K562 (cell line): ENCODE data around the gene PLAAT1. TPM values are rescaled to one million over a fixed set of nuclear protein-coding genes. Genes with fewer than 3 reads are reported as not detected.

Experiments used
- CCNT2 ChIP-seq: IDR thresholded peaks from 2 replicates; pipeline ENCODE4 v1.6.1; 2011; ENCODE audit warnings: borderline replicate concordance, low read depth, mild to moderate bottlenecking, moderate library complexity, mixed read lengths, low read length; ENCODE audit not compliant: insufficient read length; ENCODE audit errors: extremely low read depth
- ETV6 ChIP-seq, 3 experiments: fragments of 150-350 bp in 1 of 3; sonication (generic) in 1 of 3; formaldehyde crosslinking in 1 of 3; IDR thresholded peaks; 2 replicates each; pipeline versions ENCODE4 v1.6.1 to v1.8.0; 2014 to 2022; ENCODE audit warnings: borderline replicate concordance in 2 of 3, low read depth in 2 of 3, antibody characterized with exemption in 1 of 3, low read length in 1 of 3, mild to moderate bottlenecking in 1 of 3, missing genetic modification reagents in 1 of 3
- ILF3 ChIP-seq: fragments of 450-650 bp; IDR thresholded peaks from 2 replicates; pipeline ENCODE4 v1.6.1; 2018; ENCODE audit warnings: antibody characterized with exemption, mild to moderate bottlenecking, moderate library complexity, borderline replicate concordance
- NFXL1 ChIP-seq: fragments of 450-650 bp; formaldehyde crosslinking; IDR thresholded peaks from 2 replicates; pipeline ENCODE4 v1.4.0; 2021; ENCODE audit warnings: mild to moderate bottlenecking
- POLR3G ChIP-seq: IDR thresholded peaks from 2 replicates; pipeline ENCODE4 v1.6.1; 2011; ENCODE audit not compliant: insufficient read length, insufficient replicate concordance; ENCODE audit errors: extremely low read depth
- RNF219 ChIP-seq: fragments of 250-450 bp; sonication (Bioruptor Pico); IDR thresholded peaks from 2 replicates; pipeline ENCODE4 v1.5.0; 2022; ENCODE audit warnings: mild to moderate bottlenecking
- TCF7L2 ChIP-seq: fragments of 150-350 bp; IDR thresholded peaks from 2 replicates; pipeline ENCODE4 v1.6.1; 2016; ENCODE audit warnings: low read depth, mild to moderate bottlenecking, low read length, moderate library complexity
- polyA plus RNA-seq, 8 experiments: library from polyadenylated mRNA; depleted of rRNA in 4 of 8; stranded (reverse) in 5 of 8; unstranded in 3 of 8; fragments of >200 nt; fragmentation: Nextera tagmentation in 2 of 8; fragmentation: Illumina TruSeq in 1 of 8; extraction: Ambion mirVana in 2 of 8; extraction: Trizol in 1 of 8; gene quantifications; 2 replicates each; pipeline versions ENCODE4 v1.2.1 to v1.2.3, GENCODE V29; 2011 to 2014; ENCODE audit warnings: inconsistent platforms in 1 of 8, missing spikeins in 1 of 8
- total RNA-seq, 7 experiments: library from RNA; depleted of rRNA in 6 of 7; stranded (reverse); fragments of >200 nt in 6 of 7; fragmentation: Illumina TruSeq in 2 of 7; extraction: Trizol in 2 of 7; gene quantifications; 2 replicates each; pipeline versions ENCODE4 v1.2.1 to v1.2.3, GENCODE V29; 2011 to 2021; ENCODE audit warnings: low replicate concordance in 1 of 7
- TF ChIP-seq, protein P1 (sequence below): fragments of 250-450 bp; sonication (Bioruptor Pico); IDR thresholded peaks from 2 replicates; pipeline ENCODE4 v1.8.0; 2022; ENCODE audit warnings: inconsistent platforms, mild to moderate bottlenecking, moderate library complexity, borderline replicate concordance
- TF ChIP-seq, protein P2 (sequence below): sonication (generic); formaldehyde crosslinking; IDR thresholded peaks from 2 replicates; pipeline ENCODE4 v1.8.0; 2022; ENCODE audit warnings: mild to moderate bottlenecking, missing genetic modification reagents

Gene PLAAT1
- total and polyA plus RNA-seq, 9 of the 15 experiments (the other 6 are each of a cell fraction or from before 2014, with no cell fraction given): 0.34 to 3.1 (median 1.5) TPM

DNA sequence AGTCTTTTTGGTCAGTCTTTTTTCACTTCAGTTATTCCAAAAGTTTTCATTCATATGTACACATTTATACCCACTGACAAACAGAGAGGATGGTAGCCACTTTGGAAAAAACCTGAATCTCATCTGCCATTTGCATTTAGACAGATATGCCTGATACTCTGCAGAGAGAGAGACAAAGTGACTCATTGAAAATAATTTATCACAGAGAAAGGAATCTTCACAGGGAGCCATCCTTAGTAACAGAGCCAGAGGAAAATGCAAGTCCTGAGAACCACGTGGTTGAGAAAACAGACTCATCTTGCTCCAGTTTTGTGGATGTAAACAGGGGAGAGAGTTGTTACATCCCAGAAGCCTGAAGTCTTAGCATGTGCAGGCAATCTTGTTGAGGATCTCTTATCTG is 28.2 kb upstream of the PLAAT1 start (continued):
- TF ChIP-seq, protein P1, sequence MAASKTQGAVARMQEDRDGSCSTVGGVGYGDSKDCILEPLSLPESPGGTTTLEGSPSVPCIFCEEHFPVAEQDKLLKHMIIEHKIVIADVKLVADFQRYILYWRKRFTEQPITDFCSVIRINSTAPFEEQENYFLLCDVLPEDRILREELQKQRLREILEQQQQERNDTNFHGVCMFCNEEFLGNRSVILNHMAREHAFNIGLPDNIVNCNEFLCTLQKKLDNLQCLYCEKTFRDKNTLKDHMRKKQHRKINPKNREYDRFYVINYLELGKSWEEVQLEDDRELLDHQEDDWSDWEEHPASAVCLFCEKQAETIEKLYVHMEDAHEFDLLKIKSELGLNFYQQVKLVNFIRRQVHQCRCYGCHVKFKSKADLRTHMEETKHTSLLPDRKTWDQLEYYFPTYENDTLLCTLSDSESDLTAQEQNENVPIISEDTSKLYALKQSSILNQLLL (CRISPR knock-in tag): no peak
- TF ChIP-seq, protein P2, sequence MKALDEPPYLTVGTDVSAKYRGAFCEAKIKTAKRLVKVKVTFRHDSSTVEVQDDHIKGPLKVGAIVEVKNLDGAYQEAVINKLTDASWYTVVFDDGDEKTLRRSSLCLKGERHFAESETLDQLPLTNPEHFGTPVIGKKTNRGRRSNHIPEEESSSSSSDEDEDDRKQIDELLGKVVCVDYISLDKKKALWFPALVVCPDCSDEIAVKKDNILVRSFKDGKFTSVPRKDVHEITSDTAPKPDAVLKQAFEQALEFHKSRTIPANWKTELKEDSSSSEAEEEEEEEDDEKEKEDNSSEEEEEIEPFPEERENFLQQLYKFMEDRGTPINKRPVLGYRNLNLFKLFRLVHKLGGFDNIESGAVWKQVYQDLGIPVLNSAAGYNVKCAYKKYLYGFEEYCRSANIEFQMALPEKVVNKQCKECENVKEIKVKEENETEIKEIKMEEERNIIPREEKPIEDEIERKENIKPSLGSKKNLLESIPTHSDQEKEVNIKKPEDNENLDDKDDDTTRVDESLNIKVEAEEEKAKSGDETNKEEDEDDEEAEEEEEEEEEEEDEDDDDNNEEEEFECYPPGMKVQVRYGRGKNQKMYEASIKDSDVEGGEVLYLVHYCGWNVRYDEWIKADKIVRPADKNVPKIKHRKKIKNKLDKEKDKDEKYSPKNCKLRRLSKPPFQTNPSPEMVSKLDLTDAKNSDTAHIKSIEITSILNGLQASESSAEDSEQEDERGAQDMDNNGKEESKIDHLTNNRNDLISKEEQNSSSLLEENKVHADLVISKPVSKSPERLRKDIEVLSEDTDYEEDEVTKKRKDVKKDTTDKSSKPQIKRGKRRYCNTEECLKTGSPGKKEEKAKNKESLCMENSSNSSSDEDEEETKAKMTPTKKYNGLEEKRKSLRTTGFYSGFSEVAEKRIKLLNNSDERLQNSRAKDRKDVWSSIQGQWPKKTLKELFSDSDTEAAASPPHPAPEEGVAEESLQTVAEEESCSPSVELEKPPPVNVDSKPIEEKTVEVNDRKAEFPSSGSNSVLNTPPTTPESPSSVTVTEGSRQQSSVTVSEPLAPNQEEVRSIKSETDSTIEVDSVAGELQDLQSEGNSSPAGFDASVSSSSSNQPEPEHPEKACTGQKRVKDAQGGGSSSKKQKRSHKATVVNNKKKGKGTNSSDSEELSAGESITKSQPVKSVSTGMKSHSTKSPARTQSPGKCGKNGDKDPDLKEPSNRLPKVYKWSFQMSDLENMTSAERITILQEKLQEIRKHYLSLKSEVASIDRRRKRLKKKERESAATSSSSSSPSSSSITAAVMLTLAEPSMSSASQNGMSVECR: no peak
- TF ChIP-seq POLR3G (no peak), TCF7L2 (no peak), RNF219 (CRISPR knock-in tag) (no peak), ETV6 (IDR thresholded peaks at IDR 0.05; ENCODE audit: borderline replicate concordance in 1 of 2, low read depth in 2 of 2, low read length in 1 of 2) (no peak), ETV6 (CRISPR knock-in tag; IDR thresholded peaks at IDR 0.05; ENCODE audit: borderline replicate concordance) (no peak), ILF3 (no peak), CCNT2 (no peak), NFXL1 (no peak)
